ENCODE measurements around the gene NT5DC4.
A peak's percentile ranks its signal among the peaks of the same experiment; 100 is the strongest.

Gene NT5DC4

DNA sequence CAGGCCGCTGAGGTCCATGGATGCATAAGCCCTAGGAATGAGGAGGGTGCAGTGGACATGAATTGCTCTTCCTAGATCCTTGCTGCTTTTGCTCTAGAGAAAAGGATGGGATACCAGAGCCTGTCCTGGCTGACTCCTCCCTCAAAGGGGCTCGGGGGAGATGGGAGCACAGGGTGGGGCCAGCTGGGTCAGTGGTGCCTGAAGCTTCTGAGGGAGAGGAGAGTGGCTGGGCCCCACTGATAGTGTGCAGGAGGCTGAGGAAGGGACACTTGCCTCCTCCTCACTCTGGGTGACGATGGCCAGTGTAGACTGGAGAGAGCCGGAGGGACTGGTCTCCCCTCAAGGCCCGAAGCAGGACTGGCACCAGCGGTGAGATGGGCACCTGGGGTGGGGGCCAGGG is at the start of gene NT5DC4:
NT5DC4 (plus strand) TSS at position 236 of the 400 bp plus-strand sequence; CDS start at position 296, 60 bp downstream.
- DNase-seq = no peak

- DNase-seq = no peak
Observed at GRCh38 chr2:112671801-112672200, 49.0 kb upstream of the NT5DC4 start.

GRCh38 chr2:112673008-112673407 is 47.8 kb upstream of the NT5DC4 start:
- DNase-seq = no peak

GRCh38 chr2:112674229-112674628 is 46.6 kb upstream of the NT5DC4 start:
- DNase-seq = no peak

- no peak for DNase-seq
Observed at GRCh38 chr2:112679484-112679883, 41.3 kb upstream of the NT5DC4 start.

- no peak for DNase-seq
Observed at GRCh38 chr2:112680666-112681101, 40.1 kb upstream of the NT5DC4 start.

GRCh38 chr2:112682101-112682500 is 38.7 kb upstream of the NT5DC4 start:
- DNase-seq = no peak

- no peak for DNase-seq
Observed at GRCh38 chr2:112683550-112684414, 37.0 kb upstream of the NT5DC4 start.

- no peak for DNase-seq
Observed at GRCh38 chr2:112684415-112684775, 36.4 kb upstream of the NT5DC4 start.

GRCh38 chr2:112685271-112685884 is 35.4 kb upstream of the NT5DC4 start:
- DNase-seq = no peak

- no peak for DNase-seq
Observed at GRCh38 chr2:112686348-112687217, 34.2 kb upstream of the NT5DC4 start.

DNA sequence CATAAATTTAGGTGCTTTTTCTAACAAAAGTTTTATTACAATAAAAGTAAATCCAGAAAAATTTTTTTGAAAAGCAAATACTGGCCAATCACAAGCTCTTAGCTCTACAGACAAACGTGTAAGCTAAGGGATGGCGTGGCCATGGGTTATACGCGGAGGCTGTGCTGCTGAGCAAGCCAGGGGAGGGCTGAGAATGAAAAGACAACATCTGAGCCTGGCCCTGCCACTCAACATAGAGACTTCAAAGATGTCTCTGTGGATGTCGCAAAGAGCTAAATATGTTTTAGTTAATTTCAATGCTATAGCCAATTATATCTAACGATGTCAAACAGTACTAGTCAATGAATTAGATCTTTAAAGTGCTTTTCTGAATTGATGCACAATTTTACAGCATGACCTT is 33.3 kb upstream of the NT5DC4 start:
- DNase-seq = no peak

GRCh38 chr2:112688086-112688880 is 32.5 kb upstream of the NT5DC4 start:
- no peak for DNase-seq

DNA sequence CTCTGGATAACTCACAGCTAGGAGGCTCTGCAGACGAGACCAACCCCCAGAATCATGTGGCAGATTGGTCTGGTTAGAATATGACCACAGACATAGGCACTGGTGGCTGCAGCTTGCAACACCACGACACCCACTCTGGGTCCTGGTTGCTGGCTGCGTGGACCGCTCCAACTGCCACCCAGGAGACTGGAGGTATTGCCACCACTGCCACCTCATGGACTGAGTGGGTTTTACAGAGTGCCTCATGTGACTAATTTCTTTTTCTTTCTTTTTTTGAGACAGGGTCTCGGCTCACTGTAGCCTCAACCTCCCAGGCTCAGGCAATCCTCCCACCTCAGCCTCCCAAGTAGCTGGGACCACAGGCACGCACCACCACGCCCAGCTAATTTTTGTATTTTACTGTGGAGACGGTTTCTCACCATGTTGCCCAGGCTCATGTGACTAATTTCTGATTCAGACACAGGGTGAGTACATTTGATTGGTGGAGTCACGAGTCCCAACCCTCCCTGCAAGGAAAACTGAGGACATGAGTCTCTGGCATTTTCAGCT is 29.9 kb upstream of the NT5DC4 start:
- DNase-seq = peak; percentile 64

DNA sequence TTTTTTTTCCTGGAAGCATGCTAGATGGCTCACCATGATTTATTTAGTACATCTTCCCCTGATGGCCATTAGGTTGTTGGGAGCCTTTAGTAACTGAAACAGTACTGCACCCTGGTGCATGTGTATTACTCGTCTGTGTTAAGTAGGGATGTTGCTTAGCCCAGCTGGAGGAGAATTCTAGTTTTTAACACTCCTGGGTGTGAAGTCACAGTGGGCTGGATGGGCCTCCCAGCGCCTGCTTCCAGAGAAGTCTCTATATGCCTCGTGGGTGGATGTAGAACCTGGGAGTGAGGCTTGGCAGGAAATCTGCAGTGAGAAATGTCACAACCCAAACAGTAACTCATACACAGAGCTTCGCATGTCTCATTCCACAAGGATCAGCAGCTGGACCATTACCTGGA is 28.9 kb upstream of the NT5DC4 start:
- no peak for DNase-seq

GRCh38 chr2:112692495-112692911 is 28.3 kb upstream of the NT5DC4 start:
- no peak for DNase-seq

- DNase-seq = peak; percentile 24
Observed at GRCh38 chr2:112692918-112693317, 27.9 kb upstream of the NT5DC4 start.

- DNase-seq = no peak
Observed at GRCh38 chr2:112693596-112693995, 27.2 kb upstream of the NT5DC4 start.

DNA sequence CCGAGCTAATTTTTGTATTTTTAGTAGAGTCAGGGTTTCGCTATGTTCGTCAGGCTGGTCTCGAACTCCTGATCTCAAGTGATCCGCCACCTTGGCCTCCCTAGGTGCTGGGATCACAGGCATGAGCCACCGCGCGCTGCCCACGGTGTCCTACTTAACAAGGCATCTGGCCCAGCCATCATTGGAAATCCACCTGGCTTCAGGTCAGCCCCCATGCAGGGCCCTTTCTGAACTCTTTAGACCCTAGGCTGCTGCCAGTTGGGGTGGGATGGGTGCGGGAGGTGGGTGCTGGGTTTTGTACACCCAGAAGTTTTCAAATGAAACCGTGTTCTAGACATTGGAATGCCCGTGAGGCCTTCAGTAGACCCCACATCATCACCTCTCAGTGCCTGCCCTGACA is 26.6 kb upstream of the NT5DC4 start:
- DNase-seq = no peak

DNA sequence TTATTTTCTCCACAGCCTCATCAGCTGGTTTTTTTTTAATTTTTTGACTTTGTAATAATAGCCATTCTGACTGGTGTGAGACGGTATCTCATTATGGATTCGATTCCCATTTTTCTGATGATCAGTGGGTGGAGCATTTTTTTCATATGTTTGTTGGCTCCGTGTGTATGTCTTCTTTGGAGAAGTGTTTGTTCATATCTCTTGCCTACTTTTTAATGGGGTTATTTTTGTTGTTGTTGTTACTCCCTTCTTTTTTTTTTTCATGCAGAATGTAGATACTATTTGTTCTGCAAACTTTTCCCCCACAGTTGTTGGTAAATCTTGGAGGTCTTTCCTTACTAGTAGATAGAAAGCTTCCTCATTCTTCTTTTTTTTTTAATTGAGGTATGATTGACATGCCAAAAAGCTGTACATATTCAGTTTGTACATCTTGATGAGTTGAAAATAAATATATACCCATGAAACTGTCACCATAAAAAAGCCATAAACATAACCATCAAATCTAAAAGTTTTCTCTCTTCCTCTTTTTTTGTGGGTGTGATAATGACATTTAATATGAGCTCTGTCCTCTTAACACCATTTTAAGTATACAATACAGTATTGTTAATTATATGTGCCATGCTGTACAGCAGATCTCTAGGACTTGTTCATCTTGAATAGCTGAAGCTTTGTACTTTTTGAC is 21.8 kb upstream of the NT5DC4 start:
- no peak for DNase-seq

GRCh38 chr2:112699984-112700667 is 20.7 kb upstream of the NT5DC4 start:
- no peak for DNase-seq
